ENCODE measurements around the gene HERPUD1.

Gene HERPUD1

DNA sequence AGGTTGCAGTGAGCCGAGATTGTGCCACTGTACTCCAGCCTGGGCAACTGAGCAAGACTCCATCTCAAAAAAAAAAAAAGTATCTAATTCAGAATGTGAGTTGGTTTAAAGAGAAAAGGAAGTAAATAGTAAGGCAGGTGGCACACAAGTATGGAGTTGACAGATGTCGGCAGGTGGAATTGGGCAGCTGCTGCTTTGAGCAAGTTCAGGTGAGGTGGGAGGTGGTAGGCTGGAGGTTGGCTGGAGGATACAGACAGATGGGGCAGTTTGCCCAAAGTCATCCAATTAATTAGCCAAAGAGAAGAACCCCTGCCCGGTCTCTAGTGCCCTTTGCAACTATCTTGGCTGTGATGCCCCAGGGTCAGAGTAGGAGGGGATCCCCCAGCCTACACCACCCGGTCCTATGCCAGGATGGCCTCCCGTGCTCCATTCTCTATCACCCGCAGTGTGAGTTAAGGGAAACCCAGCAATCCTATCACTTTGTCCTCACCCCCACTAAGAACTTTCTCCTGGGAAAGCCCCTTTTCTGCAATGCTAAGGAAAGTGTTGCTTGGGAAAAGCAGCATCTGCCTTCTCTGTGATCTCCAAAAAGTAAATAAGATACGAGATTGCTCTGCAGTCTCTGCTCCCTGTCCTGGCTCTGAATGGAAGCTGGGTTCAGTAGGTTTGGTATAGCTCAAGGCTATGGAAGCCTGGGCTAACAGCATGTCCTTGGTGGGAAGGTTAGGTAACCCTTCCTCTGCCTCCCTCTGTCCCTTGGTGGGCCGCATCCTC is 34.7 kb upstream of the HERPUD1 start:
- TF ChIP-seq, protein P1, sequence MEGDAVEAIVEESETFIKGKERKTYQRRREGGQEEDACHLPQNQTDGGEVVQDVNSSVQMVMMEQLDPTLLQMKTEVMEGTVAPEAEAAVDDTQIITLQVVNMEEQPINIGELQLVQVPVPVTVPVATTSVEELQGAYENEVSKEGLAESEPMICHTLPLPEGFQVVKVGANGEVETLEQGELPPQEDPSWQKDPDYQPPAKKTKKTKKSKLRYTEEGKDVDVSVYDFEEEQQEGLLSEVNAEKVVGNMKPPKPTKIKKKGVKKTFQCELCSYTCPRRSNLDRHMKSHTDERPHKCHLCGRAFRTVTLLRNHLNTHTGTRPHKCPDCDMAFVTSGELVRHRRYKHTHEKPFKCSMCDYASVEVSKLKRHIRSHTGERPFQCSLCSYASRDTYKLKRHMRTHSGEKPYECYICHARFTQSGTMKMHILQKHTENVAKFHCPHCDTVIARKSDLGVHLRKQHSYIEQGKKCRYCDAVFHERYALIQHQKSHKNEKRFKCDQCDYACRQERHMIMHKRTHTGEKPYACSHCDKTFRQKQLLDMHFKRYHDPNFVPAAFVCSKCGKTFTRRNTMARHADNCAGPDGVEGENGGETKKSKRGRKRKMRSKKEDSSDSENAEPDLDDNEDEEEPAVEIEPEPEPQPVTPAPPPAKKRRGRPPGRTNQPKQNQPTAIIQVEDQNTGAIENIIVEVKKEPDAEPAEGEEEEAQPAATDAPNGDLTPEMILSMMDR (IDR thresholded peaks at IDR 0.05), result no peak
- no peak for DNase-seq (ENCODE audit: low spot score)
- Histone ChIP-seq H3K27ac (no peak overlapping the region), H3K4me3 (no peak overlapping the region)

DNA sequence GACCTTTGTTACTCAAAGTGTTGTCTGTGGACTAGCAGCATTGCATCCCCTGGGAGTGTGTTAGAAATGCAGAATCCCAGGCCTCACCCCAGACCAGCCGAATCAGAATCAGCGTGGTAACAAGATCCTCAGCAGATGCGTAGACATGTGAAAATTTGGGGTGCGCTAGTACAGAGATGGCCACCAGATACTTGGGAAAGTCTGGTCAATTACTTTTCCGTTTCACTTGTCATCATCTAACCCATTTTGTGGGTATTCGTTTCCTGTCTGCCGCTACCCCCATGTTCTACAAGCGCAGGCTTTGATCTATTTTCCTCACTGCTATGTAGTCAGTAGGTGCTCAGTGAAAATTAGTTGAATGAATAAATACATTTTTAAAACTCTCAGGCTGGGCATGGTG is 33.1 kb upstream of the HERPUD1 start:
- H3K4me3 ChIP-seq, result no peak overlapping the region
- DNase-seq (ENCODE audit: low spot score), result no peak
- H3K27ac ChIP-seq, result no peak overlapping the region
- TF ChIP-seq, protein P1 (IDR thresholded peaks at IDR 0.05), result no peak

DNA sequence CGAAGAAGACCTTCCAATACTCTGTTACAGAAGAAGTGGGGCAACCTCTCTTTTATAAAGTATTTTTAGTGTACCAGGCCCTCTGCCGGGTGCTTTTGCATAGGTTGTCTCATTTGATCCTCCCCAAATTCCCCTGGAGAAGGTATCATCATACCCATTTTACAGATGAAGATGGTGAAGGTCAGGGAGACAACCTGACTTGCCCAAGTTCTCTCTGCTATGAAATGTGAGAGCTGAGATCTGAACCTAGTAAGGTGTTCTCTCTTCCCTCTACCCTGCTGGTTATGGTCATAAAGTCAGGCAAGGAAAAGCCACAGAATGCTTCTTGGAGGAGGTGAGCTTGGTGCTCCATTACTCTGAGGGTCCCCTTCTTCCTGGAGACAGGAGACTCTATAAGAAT is 28.1 kb upstream of the HERPUD1 start:
- Histone ChIP-seq H3K27ac (no peak overlapping the region), H3K4me3 (no peak overlapping the region)
- TF ChIP-seq, protein P1 (IDR thresholded peaks at IDR 0.05), result no peak
- DNase-seq (ENCODE audit: low spot score), result no peak

DNA sequence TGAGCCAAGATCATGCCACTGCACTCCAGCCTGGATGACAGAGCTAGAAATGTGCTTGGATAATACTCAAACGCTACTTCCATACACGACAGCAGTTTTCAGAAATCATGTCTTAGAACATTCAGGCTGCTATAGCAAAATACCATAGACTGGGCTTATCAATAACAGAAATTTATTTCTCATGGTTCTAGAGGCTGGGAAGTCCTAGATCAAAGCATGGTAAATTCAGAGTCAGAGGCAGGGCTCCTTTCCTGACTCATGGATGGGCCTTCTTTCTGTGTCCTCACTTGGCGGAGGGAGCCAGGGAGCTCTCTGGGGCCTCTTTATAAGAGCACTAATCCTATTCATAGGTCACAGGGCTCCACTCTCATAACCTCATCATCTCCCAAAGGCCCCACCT is 24.5 kb upstream of the HERPUD1 start:
- no peak overlapping the region for H3K27ac ChIP-seq
- TF ChIP-seq, protein P1 (IDR thresholded peaks at IDR 0.05), result no peak
- H3K4me3 ChIP-seq, result no peak overlapping the region
- DNase-seq (ENCODE audit: low spot score), result no peak

DNA sequence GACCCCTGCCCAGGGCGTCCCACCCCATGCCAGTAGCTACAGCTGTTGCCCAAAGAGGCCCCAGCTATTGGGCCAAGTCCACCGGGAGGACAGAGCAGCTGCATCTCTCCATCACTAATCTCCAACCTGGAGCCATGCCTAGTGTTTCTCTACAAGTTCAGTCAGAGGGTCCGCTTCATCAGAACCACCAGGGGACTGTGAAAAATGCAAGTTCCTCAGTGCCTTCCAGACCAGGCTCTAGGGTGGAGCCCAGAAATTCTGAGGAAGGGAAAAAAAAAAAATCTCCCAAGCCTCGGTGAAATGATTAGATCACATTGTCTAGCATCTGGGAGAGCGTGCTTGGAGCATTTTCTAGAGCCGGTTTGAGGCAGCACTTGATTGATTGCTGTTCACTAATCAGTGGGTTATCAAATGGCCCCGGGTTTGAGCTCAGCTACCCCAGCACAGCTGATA is 22.4 kb upstream of the HERPUD1 start:
- DNase-seq (ENCODE audit: low spot score), result no peak
- no peak overlapping the region for H3K4me3 ChIP-seq
- no peak overlapping the region for H3K27ac ChIP-seq
- TF ChIP-seq, protein P1 (IDR thresholded peaks at IDR 0.05), result no peak

DNA sequence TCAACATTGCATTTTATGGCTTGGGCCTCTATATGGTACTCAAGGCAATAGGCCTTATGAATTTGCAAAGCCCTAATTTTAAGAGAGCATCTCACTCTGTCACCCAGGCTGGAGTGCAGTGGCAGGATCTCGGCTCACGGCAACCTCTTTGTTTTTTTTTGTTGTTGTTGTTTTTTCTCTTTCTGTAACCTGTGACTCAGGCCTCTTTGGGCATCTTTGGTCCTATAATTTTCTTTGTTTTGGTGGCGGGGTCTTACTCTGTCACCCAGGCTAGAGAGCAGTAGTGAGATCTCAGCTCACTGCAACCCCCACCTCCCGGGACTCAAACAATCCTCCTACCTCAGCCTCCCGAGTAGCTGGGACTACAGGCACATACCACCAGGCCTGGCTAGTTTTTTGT is 21.8 kb upstream of the HERPUD1 start:
- TF ChIP-seq, protein P1 (IDR thresholded peaks at IDR 0.05), result no peak
- no peak for DNase-seq (ENCODE audit: low spot score)
- Histone ChIP-seq H3K27ac (no peak overlapping the region), H3K4me3 (no peak overlapping the region)

Data from coronary artery (tissue), 2 donors.